ENCODE measurements around the gene FAM180A.
"Not testable (repeated sequence)": the region's sequence is repeated elsewhere in the genome, so short reads cannot be mapped to it uniquely, and the experiment has no call there.

The FAM180A gene

DNA sequence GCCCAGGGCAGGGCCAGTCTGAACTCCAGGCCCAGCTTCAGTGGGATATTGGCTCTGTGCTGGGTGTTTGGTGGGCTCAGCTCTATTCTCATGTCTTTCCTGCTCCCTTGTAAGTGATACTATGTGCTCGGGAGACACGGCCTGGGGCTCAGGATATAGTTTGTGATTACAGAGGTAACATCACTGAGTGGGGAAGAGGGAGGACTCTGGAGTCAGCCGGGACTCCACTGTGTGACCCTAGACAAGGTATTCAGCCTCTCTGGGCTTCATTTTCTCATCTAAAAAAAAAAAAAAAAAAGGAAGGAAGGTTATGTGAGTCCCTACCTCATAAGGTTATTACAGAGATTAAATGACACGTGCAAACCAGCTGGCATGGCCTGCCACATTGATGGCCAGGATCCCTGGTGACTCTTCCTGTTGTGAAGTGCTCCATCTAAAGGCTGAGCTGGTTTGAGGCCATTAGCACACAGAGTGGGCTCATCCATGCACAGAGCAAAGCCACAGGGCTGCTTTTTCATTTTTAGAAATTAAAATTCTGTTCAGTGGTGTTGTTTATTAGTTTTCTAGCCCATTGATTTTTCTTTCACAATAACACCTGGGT is 36.3 kb downstream of the FAM180A start:
- DNase-seq: peak; percentile 55

GRCh38 chr7:135711139-135711469 is 37.5 kb downstream of the FAM180A start:
- DNase-seq: no peak

GRCh38 chr7:135710417-135711138 is 38.0 kb downstream of the FAM180A start:
- DNase-seq: no peak

- no peak for DNase-seq
Observed at GRCh38 chr7:135709508-135709907, 39.1 kb downstream of the FAM180A start.

GRCh38 chr7:135708041-135708440 is 40.6 kb downstream of the FAM180A start:
- DNase-seq: no peak

- DNase-seq: no peak
Observed at GRCh38 chr7:135707570-135707966, 41.0 kb downstream of the FAM180A start.

DNA sequence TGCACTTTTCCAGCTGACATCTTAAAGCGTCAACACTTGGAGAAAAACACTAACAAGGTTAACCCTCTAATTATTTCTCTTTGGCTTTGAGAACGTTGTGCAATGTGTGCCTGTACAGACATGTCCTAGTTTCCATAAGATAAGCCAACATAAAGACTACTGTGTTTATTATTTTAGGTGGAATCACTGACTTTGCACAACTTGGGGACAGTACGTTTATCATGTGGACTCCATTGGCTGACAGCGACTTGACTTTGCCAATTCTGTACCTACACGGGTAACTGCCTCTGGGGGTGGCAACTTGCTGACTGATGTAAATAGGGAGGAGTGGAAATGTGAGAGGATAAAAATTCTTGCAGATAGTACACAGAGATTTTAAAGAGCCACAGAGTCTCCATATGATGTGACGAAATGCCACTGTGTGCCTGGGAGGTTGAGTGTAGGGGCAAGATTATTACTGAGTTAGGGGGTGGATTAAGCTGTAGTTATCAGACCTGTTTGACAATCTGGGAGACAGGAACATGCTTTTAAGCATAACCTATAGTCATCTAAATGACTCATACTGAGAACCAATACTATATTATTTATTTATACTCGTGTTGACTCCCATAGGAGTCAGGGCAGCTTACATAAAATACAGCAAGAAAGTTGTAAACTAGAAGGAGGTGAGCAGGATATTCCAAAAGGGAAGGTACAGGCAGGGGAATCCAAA is 41.6 kb downstream of the FAM180A start:
- no peak for DNase-seq

DNA sequence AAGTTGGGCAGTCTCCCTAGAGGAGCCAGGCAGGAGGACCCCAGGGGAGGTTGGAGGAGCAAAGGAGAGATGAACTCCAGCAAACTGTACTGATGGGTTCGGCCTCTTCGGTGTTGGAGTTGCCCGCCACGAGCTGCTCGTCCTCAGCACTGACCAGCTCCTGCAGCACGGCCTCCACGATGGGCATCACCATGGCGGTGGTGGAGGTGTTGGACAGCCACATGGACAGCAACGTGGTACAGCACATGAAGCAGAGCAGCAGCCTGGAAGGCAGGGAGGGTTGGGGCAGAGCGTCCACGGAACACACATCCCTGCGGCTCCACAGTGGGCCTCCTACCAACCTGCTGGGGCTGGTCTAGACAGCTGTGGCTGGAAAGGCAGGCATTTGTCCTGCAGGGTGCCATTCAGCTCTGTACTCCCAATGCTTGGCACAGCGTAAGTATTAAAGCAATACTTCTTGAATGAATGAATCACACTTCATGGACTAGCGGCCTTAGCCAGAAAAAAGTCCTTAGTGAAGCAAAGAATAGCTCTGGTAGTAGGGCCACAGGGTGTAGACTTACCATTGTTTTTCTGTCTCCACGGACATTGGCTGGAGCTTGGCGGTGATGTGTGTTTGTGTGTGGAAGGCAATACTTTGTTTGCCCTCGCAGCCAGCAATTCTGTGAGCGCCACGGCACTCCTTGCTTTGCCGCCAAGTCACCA is 42.4 kb downstream of the FAM180A start:
- DNase-seq: no peak

GRCh38 chr7:135704698-135705097 is 43.9 kb downstream of the FAM180A start:
- peak; percentile 89 for DNase-seq

GRCh38 chr7:135704074-135704473 is 44.5 kb downstream of the FAM180A start:
- DNase-seq: no peak

DNA sequence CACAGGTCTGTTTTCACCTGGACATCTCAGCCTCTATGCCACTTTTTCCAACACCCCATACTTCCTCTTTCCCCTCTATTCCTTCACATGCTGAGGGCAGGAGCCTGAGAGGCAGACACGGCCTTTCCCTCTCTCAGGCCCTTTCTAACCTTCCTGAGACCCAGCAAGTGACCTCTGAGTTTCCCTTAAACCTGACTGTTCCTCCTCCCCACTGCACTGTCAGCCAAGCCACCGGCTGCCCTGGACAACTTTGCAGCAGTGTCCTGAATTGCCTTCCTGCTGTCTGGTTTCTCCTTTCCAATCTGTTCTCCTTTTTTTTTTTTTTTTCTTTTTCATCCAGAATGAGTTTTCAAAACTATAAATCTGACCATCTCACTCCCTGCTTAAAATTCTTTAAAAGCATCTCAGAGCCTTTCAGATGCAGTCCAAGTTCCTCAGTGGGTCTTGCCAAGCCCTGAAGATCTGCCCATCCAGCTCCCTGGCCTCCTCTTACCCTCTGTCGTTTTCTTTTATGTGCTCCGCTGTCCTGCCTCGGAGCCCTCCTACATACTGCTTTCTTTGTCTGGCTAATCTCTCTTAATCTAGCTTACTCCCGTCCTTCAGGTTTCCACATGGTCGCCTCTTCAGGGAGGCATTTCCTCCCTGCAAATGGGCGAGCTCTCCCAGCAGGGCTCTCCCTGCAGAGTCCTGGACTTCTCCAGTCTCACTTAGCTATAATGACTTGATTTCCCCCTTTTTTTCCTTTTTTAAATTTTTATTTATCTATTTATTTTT is 51.1 kb downstream of the FAM180A start:
- no peak for DNase-seq

DNA sequence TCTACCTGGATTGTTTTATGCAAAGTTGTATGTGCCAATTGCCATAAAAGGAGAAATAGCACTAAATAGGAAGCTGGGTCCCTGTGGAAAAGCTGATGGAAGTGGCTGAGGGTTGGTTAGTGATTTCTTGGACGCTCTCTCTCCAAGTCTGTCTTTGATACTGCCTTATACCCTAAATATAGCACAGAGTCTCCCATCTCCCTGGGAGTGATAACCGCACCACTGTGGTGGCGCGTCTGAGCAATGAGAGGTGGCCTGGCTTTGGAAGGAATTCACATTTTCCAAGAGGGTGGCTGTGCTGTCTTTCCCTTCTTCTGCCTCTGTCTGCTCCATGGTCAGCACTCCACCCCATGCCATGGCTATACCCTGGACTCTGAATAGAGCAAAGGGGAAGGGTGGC is 55.1 kb downstream of the FAM180A start:
- DNase-seq: no peak

DNA sequence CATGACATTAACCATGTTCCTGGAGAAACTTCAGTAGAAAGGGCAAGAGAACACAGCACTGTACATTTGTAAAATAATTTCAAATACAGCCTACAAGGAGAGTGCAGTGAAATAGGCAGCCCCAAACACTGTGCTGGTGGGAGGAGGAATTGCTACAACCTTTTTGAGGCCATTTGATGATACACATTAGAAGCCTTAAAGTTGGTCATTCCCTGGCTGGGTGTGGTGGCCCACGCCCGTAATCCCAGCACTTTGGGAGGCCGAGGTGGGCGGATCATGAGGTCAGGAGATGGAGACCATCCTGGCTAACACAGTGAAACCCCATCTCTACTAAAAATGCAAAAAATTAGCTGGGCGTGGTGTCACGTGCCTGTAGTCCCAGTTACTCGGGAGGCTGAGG is 56.0 kb downstream of the FAM180A start:
- DNase-seq: not testable (repeated sequence)

- DNase-seq: no peak
Observed at GRCh38 chr7:135692055-135692454, 56.6 kb downstream of the FAM180A start.

- no peak for DNase-seq
Observed at GRCh38 chr7:135690566-135690965, 58.0 kb downstream of the FAM180A start.

DNA sequence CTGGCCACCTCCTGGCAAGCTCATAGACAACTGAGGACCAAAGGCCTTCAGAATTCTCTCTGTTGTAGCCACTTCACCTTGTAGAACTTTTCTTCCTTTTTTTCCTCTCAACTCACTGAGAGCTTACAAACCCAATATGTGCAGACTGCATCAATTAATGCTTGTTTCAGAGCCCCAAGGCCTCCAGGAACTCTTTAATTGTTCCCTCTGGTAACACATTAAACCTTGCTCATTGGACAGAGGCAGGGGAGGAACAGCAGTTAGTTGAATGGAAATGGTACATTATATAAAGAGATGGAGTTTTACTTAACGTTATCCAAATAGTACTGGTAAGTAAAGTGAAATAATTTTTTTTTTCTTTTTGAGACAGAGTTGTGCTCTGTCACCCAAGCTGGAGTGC is 61.1 kb downstream of the FAM180A start:
- no peak for DNase-seq

- DNase-seq: no peak
Observed at GRCh38 chr7:135685306-135686084, 63.1 kb downstream of the FAM180A start.

DNA sequence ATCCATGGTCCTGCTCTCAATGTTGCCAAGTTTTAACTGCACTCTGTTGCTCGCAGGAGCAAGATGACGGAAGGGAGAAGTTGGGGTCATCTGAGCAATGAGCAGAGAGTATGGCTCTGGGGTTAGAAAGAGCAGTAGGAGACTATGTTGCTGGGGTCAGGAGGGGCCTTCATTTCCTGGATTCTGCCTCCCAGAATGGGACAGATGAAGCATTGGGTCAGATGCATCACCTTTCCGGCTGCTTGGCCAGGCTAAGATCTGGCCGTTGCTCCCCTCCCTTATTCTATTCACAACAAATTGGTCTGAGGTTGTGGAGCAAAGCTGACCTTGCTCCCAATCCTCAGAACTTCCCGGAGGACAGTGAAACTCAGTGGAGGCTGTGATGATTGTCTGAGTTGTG is 63.9 kb downstream of the FAM180A start:
- no peak for DNase-seq

DNA sequence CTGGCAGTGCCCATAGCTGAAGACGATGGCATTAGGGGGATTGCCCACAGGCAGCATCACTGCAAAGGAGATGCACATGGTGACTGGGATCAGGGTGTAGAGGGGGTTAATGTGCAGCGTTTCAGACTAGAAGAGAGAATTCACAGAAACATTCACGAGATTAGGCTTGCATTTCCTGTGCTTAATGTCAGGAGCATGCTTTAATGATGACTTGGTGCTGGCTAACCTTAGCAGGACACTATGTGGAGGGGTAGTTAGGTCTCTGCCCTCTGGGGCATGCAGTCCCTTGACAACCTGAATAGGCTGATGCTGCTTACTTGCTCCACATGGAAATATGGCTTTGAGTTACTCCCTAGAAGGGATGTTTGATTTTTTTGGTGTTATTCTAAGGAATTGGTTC is 64.5 kb downstream of the FAM180A start:
- no peak for DNase-seq

DNA sequence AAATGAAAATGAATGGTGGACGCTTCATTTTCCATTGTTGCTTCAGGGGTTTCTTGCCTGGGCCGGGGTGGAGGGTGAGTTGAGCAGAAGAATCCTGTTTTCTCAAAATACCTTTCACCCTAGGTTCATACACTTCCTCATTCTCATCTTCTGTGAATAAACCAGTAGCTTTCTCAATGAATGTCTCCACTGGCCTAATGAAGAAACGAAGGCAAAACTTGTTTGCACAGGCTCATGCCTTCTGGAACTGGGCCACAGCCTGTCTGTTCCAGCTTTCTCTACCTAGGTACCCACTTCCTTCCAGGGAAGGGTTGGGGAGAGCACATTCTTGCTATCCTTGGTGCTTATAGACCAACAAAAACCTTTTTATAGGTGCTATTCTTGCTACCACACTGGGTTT is 65.0 kb downstream of the FAM180A start:
- DNase-seq: no peak

DNA sequence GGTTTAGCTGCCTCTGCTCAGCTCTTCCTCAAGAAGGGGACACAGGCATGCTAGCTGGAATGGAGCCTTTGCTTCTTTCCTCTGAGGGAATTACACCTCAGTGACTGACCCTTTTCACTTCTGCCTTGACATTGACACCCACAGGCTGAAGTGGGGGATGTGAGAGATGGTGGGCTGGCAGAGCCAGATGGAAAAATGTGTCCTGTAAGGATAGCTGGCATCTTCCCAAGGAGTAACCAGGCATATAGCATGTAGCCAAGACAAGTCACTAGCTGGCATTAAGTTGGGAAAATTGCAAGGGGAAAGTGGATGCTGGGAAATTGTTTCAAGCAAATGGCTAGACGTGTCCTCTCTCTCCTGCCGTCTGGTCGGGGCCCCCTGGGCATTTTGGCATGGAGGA is 66.4 kb downstream of the FAM180A start:
- no peak for DNase-seq

GRCh38 chr7:135681762-135682161 is 66.9 kb downstream of the FAM180A start:
- no peak for DNase-seq

Measured in NCI-H2029 treated with DMSO at 0.1 percent for 48 hours (cell line).